ENCODE measurements around the gene CRACDL.
"Not testable (repeated sequence)": the region's sequence is repeated elsewhere in the genome, so short reads cannot be mapped to it uniquely, and the experiment has no call there.

Gene CRACDL

GRCh38 chr2:98886066-98886554 lies 49.9 kb downstream of the CRACDL start:
- DNase-seq (ENCODE audit: extremely low read depth in 1 of 2, low read depth in 1 of 2) = no peak

GRCh38 chr2:98884658-98885057 lies 51.4 kb downstream of the CRACDL start:
- no peak for DNase-seq (ENCODE audit: extremely low read depth in 1 of 2, low read depth in 1 of 2)

DNA sequence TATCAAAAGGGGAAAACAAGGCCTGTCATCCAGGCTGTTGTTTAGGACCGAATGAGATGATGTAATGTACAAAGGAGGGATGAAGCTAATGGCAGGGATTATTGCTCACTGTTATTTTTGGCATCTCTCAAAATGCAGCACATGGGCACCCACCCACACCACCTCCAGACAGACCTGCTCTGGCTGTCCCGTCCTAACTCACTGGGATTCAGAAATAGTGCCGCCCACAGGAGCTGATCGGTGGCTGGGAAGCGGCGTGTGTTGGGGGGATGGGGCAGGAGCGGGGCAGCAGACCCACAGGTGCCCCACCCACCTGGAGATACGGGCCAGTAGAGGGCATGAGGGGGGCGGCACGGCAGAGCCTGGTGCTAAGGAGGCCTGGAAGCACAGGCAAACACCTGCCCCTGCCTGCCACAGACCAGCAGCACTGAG lies 52.2 kb downstream of the CRACDL start:
- no peak for DNase-seq (ENCODE audit: extremely low read depth in 1 of 2, low read depth in 1 of 2)

DNA sequence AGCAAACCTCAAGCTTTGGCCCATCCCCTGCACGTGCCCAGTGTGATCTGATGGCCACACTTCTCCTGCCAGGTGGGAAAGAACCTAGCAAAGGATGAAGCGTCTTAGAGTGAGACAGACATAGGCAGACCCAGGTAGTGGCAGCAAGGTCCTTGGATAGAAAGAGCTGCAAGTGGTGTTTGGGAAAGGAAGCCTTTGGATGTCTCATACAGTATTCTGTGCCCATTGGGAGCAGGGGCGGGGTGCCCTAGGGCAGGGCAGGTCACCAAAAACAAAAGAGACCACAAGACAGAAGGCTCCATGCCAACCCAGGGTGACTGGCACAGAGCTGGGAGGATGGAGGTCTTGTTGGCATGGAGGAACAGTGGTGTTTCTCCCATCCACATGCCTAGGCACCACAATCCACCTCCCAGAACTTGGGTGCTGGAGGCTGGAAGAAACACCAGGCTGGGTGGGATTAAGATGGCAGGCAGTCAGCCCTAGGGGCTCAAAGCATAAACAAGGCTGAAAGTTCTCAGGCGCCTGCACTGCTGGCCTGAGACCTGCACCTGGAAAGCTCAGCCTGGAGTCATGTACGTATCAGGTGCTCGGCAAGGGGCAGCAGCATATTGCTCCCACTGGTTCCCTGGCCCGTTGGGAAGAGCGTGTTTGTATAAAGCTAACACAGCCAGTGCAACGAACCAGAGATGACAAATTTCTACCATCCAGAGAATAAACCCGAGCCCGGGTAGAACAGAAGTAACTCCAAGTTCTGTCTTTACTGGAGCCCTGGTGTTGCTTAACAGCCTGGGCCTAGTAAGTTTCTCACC lies 52.9 kb downstream of the CRACDL start:
- no peak for DNase-seq (ENCODE audit: extremely low read depth in 1 of 2, low read depth in 1 of 2)

DNA sequence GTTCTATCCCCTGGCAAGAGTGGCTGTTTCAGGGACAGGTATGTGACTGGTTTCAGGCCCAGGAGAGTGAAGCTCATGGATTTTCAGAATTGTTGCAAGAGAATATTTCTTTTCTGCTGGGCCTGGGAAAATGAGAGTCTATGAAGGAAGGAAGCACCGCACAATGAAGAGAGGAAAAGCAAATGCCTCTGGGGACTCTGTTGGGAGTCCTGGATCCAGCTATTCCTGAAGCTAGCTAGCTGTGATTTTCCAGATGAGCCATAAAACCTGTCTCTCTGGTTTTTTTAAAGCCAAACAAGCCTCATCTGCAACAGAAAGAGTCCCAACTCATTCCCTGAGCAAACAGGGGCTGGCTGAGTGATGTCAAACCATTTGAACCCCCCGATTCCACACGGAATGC lies 53.7 kb downstream of the CRACDL start:
- DNase-seq (ENCODE audit: extremely low read depth in 1 of 2, low read depth in 1 of 2) = no peak

GRCh38 chr2:98881153-98881650 lies 54.8 kb downstream of the CRACDL start:
- DNase-seq (ENCODE audit: extremely low read depth in 1 of 2, low read depth in 1 of 2) = no peak

- DNase-seq (ENCODE audit: extremely low read depth in 1 of 2, low read depth in 1 of 2) = no peak
These were observed 55.5 kb downstream of the CRACDL start for GRCh38 chr2:98880266-98881152.

DNA sequence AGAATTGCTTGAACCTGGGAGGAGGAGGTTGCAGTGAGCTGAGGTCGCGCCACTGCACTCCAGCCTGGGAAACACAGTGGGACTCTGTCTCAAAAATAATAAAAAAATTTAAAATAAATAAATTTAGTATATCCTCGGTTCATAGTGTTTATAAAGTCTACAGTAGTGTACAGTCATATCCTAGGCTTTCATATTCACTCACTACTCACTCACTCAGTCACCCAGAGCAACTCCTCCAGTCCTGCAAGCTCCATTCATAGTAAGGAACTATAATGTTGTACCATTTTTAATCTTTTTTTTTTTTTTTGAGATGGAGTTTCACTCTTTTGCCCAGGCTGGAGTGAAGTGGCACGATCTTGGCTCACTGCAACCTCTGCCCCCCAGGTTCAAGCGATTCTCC lies 58.4 kb downstream of the CRACDL start:
- DNase-seq (ENCODE audit: extremely low read depth in 1 of 2, low read depth in 1 of 2) = not testable (repeated sequence)

DNA sequence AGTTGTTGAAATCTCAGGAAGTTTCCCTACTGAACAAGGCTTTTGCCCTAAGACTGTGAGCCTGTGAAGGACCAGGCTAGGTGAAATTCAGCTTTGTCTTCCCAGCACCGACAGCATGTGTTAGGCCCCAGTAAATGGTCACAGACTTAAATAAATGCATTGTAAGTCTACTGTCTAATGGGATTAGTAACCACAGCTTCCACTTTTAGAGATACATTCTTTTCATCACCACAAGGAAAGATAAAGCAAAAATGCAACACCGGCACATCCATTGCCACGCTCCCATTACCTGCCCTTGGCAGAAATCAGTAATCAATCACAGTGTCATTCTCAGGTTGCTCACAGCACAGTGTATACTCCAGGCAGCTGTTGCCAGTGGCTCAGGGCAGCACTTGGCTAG lies 59.3 kb downstream of the CRACDL start:
- DNase-seq (ENCODE audit: extremely low read depth in 1 of 2, low read depth in 1 of 2) = no peak

DNA sequence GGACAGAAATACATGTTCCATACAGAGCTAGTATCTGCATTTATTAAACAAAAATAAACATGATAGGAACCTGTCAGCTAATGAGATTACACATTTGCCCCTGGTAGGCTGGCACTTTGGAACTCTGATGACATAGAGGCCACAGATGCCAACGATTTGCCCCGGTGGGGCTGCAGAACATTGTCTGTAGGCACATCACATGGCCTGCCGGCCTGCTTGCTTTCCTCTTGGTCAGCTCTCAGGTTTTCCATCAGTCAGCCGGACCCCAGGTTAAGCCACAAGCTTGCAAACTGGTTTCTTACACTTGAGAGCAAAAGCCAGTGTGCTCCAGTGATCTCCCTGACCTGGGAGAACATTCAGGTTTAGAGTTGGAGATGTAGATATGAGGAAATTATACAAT lies 60.3 kb downstream of the CRACDL start:
- no peak for DNase-seq (ENCODE audit: extremely low read depth in 1 of 2, low read depth in 1 of 2)

DNA sequence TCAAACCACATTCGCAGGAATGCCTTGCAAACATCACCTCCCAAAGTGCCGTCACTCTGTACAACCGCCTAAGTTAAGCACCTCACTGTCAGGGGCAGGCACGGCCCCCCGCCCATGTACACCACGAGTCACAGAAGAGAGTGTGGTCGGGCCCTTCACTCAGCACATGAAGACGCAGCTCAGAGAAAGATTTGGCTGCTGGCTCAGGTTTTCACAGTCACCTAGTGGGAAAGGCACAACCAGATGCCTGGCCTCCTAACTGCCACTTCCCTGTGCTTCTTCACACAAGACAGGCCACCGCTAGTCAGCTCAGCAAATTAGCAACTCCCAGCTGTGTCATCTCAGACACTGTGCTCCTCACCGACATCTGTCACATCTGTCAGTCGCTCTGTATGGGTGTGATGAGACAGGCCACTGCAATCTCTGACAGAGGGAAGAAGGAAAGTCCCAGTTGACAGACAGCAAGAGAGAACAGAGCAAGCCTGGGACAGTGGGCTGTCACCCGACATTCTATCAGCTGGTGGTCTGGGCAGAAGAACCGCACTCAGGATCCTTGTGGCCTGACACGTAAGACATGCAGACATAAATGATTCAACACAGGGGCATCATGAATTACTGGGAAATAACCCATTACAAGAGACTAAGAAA lies 60.8 kb downstream of the CRACDL start:
- DNase-seq (ENCODE audit: extremely low read depth in 1 of 2, low read depth in 1 of 2) = no peak

- DNase-seq (ENCODE audit: extremely low read depth in 1 of 2, low read depth in 1 of 2) = no peak
These were observed 61.8 kb downstream of the CRACDL start for GRCh38 chr2:98874186-98874689.

DNA sequence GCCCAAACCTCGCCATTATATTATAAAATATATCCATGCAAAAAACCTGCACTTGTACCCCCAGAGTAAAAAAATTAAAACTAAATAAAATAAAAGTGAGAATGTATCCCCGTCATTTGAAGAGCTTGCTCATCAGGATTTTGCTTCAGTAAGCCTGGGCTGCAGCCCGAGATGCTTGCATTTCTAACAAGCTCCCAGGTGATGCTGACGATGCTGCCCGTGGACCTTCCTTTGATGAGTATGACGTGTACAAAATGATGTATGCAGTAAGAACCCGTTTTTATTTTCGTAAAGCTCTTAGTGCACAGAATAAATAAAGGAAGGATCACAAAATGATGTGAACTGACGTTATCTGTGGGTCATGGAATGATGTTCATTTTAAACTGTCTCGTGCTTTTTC lies 63.5 kb downstream of the CRACDL start:
- DNase-seq (ENCODE audit: extremely low read depth in 1 of 2, low read depth in 1 of 2) = no peak

GRCh38 chr2:98871506-98871905 lies 64.5 kb downstream of the CRACDL start:
- DNase-seq (ENCODE audit: extremely low read depth in 1 of 2, low read depth in 1 of 2) = no peak

GRCh38 chr2:98870516-98871158 lies 65.4 kb downstream of the CRACDL start:
- DNase-seq (ENCODE audit: extremely low read depth in 1 of 2, low read depth in 1 of 2) = no peak

DNA sequence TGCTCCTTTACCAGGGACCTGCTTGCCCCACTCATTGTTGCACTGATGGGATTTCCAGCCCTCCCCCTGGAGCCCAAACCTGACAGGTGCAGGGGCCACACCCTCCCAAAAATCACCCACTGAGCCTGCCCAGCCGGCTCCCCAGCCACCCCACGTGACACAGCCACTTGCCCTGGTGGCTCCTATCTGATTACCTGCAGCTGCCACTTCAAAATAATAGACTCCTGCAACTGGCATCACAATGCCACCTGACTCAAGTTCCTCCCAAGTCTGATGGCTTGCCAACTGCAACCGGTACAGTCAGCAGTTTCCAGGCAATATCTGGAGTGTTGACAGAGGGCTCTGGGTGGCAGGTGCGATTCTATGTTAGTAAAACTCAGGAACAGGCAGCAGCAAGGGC lies 66.2 kb downstream of the CRACDL start:
- no peak for DNase-seq (ENCODE audit: extremely low read depth in 1 of 2, low read depth in 1 of 2)

GRCh38 chr2:98869272-98869641 lies 66.8 kb downstream of the CRACDL start:
- DNase-seq (ENCODE audit: extremely low read depth in 1 of 2, low read depth in 1 of 2) = no peak

GRCh38 chr2:98868548-98869271 lies 67.3 kb downstream of the CRACDL start:
- DNase-seq (ENCODE audit: extremely low read depth in 1 of 2, low read depth in 1 of 2) = no peak

GRCh38 chr2:98867539-98868309 lies 68.3 kb downstream of the CRACDL start:
- no peak for DNase-seq (ENCODE audit: extremely low read depth in 1 of 2, low read depth in 1 of 2)
